ENCODE measurements around the gene GNG13. TPM values are rescaled to one million over a fixed set of nuclear protein-coding genes. Genes with fewer than 3 reads are reported as not detected.
"Not testable (repeated sequence)": the region's sequence is repeated elsewhere in the genome, so short reads cannot be mapped to it uniquely, and the experiment has no call there.

GNG13 gene
- total RNA-seq, 1 donor from 2014 or later: not detected

DNA sequence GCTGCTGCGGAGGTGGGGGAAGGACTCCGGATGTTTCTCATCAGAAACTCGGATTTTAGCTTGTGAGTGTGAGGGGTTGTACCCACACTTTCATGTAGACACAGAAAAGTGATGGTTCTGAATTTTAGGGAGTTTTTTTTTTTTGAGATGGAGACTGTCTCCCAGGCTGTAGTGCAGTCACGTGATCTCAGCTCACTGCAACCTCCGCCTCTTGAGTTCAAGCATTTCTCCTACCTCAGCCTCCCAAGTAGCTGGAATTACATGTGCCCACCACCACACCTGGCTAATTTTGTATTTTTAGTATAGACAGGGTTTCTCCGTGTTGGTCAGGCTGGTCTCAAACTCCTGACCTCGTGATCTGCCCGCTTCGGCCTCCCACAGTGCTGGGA, 22.4 kb upstream of the GNG13 start:
- peaks cover 7% of the 10 kb centered on the region for H3K4me1 Mint-ChIP-seq
- H3K36me3 Mint-ChIP-seq: no peaks in the 10 kb centered on the region
- H3K27me3 Mint-ChIP-seq (ENCODE audit: low read depth): peaks cover 19% of the 10 kb centered on the region
- H3K27ac Mint-ChIP-seq: no peak overlapping the region
- no peak for DNase-seq (ENCODE audit: low spot score in 2 of 2, unreplicated experiment in 2 of 2)
- no peak overlapping the region for H3K4me3 Mint-ChIP-seq
- no peaks in the 10 kb centered on the region for H3K9me3 Mint-ChIP-seq
- TF ChIP-seq, protein P1, sequence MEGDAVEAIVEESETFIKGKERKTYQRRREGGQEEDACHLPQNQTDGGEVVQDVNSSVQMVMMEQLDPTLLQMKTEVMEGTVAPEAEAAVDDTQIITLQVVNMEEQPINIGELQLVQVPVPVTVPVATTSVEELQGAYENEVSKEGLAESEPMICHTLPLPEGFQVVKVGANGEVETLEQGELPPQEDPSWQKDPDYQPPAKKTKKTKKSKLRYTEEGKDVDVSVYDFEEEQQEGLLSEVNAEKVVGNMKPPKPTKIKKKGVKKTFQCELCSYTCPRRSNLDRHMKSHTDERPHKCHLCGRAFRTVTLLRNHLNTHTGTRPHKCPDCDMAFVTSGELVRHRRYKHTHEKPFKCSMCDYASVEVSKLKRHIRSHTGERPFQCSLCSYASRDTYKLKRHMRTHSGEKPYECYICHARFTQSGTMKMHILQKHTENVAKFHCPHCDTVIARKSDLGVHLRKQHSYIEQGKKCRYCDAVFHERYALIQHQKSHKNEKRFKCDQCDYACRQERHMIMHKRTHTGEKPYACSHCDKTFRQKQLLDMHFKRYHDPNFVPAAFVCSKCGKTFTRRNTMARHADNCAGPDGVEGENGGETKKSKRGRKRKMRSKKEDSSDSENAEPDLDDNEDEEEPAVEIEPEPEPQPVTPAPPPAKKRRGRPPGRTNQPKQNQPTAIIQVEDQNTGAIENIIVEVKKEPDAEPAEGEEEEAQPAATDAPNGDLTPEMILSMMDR (IDR thresholded peaks at IDR 0.05; ENCODE audit: unreplicated experiment): no peak

DNA sequence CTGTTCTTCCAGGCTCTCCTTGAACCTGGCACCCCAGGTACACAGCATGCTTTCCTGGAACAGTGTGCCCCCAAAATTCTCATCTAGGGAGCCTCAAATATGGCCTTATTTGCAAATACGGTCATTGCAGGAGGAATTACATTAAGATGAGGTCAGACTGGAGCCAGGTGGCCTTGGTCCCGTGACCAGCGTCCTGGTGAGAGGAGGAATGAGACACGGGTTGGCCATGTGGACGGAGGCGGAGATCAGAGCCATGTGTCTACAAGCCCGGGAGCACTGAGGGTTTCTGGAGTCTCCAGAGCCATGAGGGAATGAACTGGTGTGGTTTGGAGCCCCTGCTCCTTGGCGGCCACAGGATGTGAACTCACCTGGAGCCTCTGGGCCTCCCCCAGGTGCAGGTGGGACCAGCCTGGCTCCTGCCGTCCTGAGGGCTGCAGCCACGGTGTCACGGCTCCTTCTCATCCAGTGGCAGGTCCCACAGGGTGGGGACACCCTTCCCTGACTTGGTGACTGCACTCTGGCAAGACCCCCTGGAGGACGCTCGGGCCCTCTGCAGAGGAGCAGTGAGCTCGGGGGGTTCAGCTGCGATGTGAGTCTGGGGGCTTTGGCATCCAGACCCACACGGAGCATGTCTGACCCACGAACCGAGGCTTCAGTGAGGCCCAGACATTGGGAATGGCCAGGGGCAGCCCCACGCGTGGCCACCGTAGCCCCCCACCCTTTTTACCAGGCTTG, 21.8 kb upstream of the GNG13 start:
- TF ChIP-seq, protein P1 (IDR thresholded peaks at IDR 0.05; ENCODE audit: unreplicated experiment): no peak
- H3K9me3 Mint-ChIP-seq: no peaks in the 10 kb centered on the region
- H3K4me1 Mint-ChIP-seq: peaks cover 7% of the 10 kb centered on the region
- peaks cover 19% of the 10 kb centered on the region for H3K27me3 Mint-ChIP-seq (ENCODE audit: low read depth)
- H3K27ac Mint-ChIP-seq: no peak overlapping the region
- DNase-seq (ENCODE audit: low spot score in 2 of 2, unreplicated experiment in 2 of 2): no peak
- H3K36me3 Mint-ChIP-seq: no peaks in the 10 kb centered on the region
- H3K4me3 Mint-ChIP-seq: no peak overlapping the region

DNA sequence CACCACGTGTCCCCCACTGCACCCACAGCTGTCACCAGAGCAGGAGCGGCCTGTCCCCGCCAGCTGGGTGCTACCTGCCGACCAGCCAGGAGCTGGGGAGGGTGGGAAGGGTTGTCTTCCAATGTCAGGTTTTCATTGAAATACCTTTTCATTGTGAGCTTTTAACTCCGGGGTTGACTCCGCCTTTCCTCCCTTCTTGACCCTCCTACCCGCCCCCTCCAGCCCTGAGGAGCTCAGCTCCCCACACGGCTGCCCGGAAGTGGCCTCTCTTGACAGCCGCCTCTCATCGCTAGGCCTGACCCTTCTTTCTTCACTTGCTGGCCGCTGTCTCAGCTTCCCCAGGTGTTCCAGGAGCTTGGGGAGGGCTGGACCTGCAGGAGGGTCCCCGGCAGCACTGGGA, 21.2 kb upstream of the GNG13 start:
- no peak for DNase-seq (ENCODE audit: low spot score in 2 of 2, unreplicated experiment in 2 of 2)
- H3K4me3 Mint-ChIP-seq: no peak overlapping the region
- peaks cover 19% of the 10 kb centered on the region for H3K27me3 Mint-ChIP-seq (ENCODE audit: low read depth)
- no peak overlapping the region for H3K27ac Mint-ChIP-seq
- no peaks in the 10 kb centered on the region for H3K36me3 Mint-ChIP-seq
- no peaks in the 10 kb centered on the region for H3K9me3 Mint-ChIP-seq
- TF ChIP-seq, protein P1 (IDR thresholded peaks at IDR 0.05; ENCODE audit: unreplicated experiment): no peak
- H3K4me1 Mint-ChIP-seq: peaks cover 7% of the 10 kb centered on the region

DNA sequence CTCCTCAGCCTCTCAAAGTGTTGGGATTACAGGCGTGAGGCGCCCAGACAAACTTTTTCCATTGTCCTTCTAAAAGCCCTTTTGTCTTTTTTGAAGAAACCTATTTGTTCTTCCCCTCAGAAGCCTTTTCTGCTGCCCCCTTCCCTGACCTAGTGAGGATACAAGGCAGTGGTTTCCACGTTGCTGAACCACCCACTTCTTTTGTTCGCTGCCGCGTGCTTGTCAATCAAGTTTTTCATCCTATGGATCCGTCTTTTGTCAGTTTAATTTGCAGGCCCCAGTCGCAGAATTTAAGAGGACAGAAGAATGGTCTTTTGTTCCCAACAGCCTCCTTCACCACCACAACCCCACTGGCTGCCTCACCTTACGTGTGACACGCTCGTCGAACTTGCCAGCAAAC, 20.2 kb upstream of the GNG13 start:
- Mint-ChIP-seq H3K9me3 (no peaks in the 10 kb centered on the region), H3K36me3 (no peaks in the 10 kb centered on the region), H3K27ac (no peak overlapping the region), H3K4me1 (peaks cover 6% of the 10 kb centered on the region), H3K4me3 (no peak overlapping the region), H3K27me3 (ENCODE audit: low read depth) (peaks cover 16% of the 10 kb centered on the region)
- DNase-seq (ENCODE audit: low spot score in 2 of 2, unreplicated experiment in 2 of 2): no peak
- TF ChIP-seq, protein P1 (IDR thresholded peaks at IDR 0.05; ENCODE audit: unreplicated experiment): no peak

DNA sequence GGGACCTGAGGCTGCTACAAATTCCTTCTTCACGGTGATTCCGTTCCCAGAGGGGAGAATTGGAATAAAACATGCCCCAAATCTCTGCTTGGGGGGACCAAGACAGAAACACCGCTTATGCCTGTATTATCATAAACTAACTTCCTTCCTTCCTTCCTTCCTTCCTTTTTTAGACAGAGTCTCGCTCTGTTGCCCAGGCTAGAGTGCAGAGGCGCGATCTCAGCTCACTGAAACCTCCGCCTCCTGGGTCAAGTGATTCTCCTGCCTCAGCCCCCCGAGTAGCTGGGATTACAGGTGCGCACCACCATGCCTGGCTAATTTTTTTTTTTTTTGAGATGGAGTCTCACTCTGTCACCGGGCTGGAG, 19.5 kb upstream of the GNG13 start:
- H3K27me3 Mint-ChIP-seq (ENCODE audit: low read depth): peaks cover 15% of the 10 kb centered on the region
- not testable (repeated sequence) for H3K4me3 Mint-ChIP-seq; H3K9me3 Mint-ChIP-seq; H3K4me1 Mint-ChIP-seq; H3K27ac Mint-ChIP-seq; H3K36me3 Mint-ChIP-seq; DNase-seq (ENCODE audit: low spot score in 2 of 2, unreplicated experiment in 2 of 2)

DNA sequence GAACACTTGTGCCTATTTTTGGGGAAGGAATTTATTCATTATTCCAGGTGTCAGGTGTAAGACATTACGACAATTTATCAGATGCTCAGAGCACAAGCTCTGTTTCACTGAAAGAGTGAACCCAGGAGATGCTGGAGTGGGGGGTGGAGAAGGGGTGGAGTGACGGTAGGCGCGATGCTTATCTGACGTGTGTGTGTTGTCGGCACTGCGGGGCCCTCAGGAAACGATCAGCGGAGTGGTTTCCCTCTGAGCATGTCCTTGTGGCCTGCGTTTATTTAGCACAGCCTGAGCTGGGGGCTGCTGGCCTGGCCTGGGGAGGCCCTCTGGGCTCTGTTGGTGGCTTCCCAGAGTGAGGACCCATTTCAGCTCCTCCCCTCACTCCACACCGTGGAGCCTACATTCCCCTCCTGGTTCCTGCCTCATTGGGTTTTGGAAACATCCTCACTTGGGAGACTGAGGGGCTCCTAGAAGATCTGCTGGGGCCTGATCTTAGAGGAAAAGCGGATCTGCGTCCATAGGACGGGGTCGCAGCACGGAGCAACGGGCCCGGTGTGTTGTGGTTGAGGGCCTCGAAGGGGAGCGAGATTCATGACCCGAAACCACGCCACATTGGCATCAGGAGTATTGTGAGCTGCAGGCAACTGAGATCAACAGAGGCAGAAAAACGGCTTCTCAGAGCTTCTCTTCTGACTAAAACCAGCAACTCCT, 19.0 kb upstream of the GNG13 start:
- H3K27ac Mint-ChIP-seq: no peak overlapping the region
- H3K9me3 Mint-ChIP-seq: no peaks in the 10 kb centered on the region
- no peaks in the 10 kb centered on the region for H3K4me1 Mint-ChIP-seq
- H3K27me3 Mint-ChIP-seq (ENCODE audit: low read depth): peaks cover 19% of the 10 kb centered on the region
- H3K36me3 Mint-ChIP-seq: no peaks in the 10 kb centered on the region
- H3K4me3 Mint-ChIP-seq: no peak overlapping the region
- DNase-seq (ENCODE audit: low spot score in 2 of 2, unreplicated experiment in 2 of 2): no peak
- TF ChIP-seq, protein P1 (IDR thresholded peaks at IDR 0.05; ENCODE audit: unreplicated experiment): no peak

Measured in mesothelial cell of epicardium (in vitro differentiated cells).